Kasumi-1 (cell line): ENCODE measurements around the gene MALAT1.

Experiments
- DNase-seq, 2 experiments: peaks; one replicate each; lab custom pipeline; 2025; lab: John Stamatoyannopoulos, UW

Gene MALAT1

GRCh38 chr11:65538915-65539743, 40.3 kb downstream of the MALAT1 start:
- no peak for DNase-seq

- peak in 1 of 2 experiments; percentile 43 for DNase-seq
These were observed 41.0 kb downstream of the MALAT1 start for GRCh38 chr11:65539744-65540289.

- DNase-seq = peak; percentile 75 to 83
These were observed 41.6 kb downstream of the MALAT1 start for GRCh38 chr11:65540290-65541092.

- no peak for DNase-seq
These were observed 42.5 kb downstream of the MALAT1 start for GRCh38 chr11:65541093-65541982.

- DNase-seq = no peak
These were observed 44.0 kb downstream of the MALAT1 start for GRCh38 chr11:65542738-65543390.

- DNase-seq = no peak
These were observed 47.0 kb downstream of the MALAT1 start for GRCh38 chr11:65545853-65546216.

- peak; percentile 58 to 76 for DNase-seq
These were observed 47.5 kb downstream of the MALAT1 start for GRCh38 chr11:65546217-65546958.

GRCh38 chr11:65547446-65548125, 48.7 kb downstream of the MALAT1 start:
- DNase-seq = no peak

- DNase-seq = no peak
These were observed 49.5 kb downstream of the MALAT1 start for GRCh38 chr11:65548395-65548794.

GRCh38 chr11:65549096-65549495, 50.3 kb downstream of the MALAT1 start:
- no peak for DNase-seq

GRCh38 chr11:65551572-65552387, 52.9 kb downstream of the MALAT1 start:
- DNase-seq = peak; percentile 16 to 27

GRCh38 chr11:65552388-65552951, 53.6 kb downstream of the MALAT1 start:
- DNase-seq = peak in 1 of 2 experiments; percentile 14

GRCh38 chr11:65553301-65554001, 54.6 kb downstream of the MALAT1 start:
- peak; percentile 53 to 60 for DNase-seq

- no peak for DNase-seq
These were observed 55.4 kb downstream of the MALAT1 start for GRCh38 chr11:65554057-65554818.

GRCh38 chr11:65554842-65555430, 56.1 kb downstream of the MALAT1 start:
- DNase-seq = no peak

GRCh38 chr11:65555693-65556231, 56.9 kb downstream of the MALAT1 start:
- DNase-seq = no peak
